RWPE2 (cell line): ENCODE measurements around the gene TMIE.

Experiments used
- ATAC-seq: fragments of 200-7000 bp; cut with Tn5 transposase; 3 replicates; pipeline ENCODE4 v1.9.1; 2021; ENCODE audit warnings: low read depth
- DNase-seq: peaks from one replicate; pipeline ENCODE4 v3.0.0-alpha.2; 2020; ENCODE audit warnings: low spot score
- H3K27ac ChIP-seq: fragments of 450-650 bp; 2 replicates; pipeline ENCODE4 v1.5.1; 2017; ENCODE audit warnings: mild to moderate bottlenecking; ENCODE audit not compliant: poor library complexity, severe bottlenecking
- H3K27me3 ChIP-seq: fragments of 250-450 bp; sonication (Bioruptor Pico); 2 replicates; pipeline ENCODE4 v1.5.1; 2021; ENCODE audit warnings: mild to moderate bottlenecking, moderate library complexity; ENCODE audit not compliant: insufficient read depth, poor library complexity, severe bottlenecking
- H3K36me3 ChIP-seq: fragments of 250-450 bp; sonication (Bioruptor Pico); 2 replicates; pipeline ENCODE4 v1.5.1; 2020; ENCODE audit warnings: low read depth, mild to moderate bottlenecking, moderate library complexity
- H3K4me1 ChIP-seq: fragments of 250-450 bp; sonication (Bioruptor Pico); 2 replicates; pipeline ENCODE4 v1.5.1; 2021; ENCODE audit warnings: mild to moderate bottlenecking, moderate library complexity; ENCODE audit not compliant: insufficient read depth, poor library complexity, severe bottlenecking
- H3K4me3 ChIP-seq: fragments of 250-450 bp; sonication (Bioruptor Pico); 2 replicates; pipeline ENCODE4 v1.5.1; 2021; ENCODE audit warnings: mild to moderate bottlenecking, moderate library complexity; ENCODE audit not compliant: severe bottlenecking
- H3K9me3 ChIP-seq: fragments of 250-450 bp; sonication (Bioruptor Pico); 2 replicates; pipeline ENCODE4 v1.5.1; 2021; ENCODE audit warnings: mild to moderate bottlenecking, moderate library complexity; ENCODE audit not compliant: severe bottlenecking
- CTCF ChIP-seq: fragments of 450-650 bp; IDR thresholded peaks from one replicate; pipeline ENCODE4 v1.5.1; 2017; ENCODE audit warnings: mild to moderate bottlenecking, moderate library complexity; ENCODE audit not compliant: poor library complexity, severe bottlenecking

The TMIE gene

GRCh38 chr3:46708401-46709156 lies 7.4 kb downstream of the TMIE start:
- ATAC-seq (no peak), DNase-seq (peak; percentile 23)
- no peak overlapping the region for H3K27ac ChIP-seq
- H3K27me3 ChIP-seq = no peaks in the 10 kb centered on the region
- no peaks in the 10 kb centered on the region for H3K9me3 ChIP-seq
- no peaks in the 10 kb centered on the region for H3K4me1 ChIP-seq
- no peak for TF ChIP-seq CTCF
- H3K36me3 ChIP-seq = no peaks in the 10 kb centered on the region
- no peak overlapping the region for H3K4me3 ChIP-seq

GRCh38 chr3:46709157-46709654 lies 8.0 kb downstream of the TMIE start:
- no peak for TF ChIP-seq CTCF
- Histone ChIP-seq H3K4me3 (no peak overlapping the region), H3K4me1 (peaks cover 3% of the 10 kb centered on the region), H3K27ac (no peak overlapping the region), H3K9me3 (no peaks in the 10 kb centered on the region), H3K36me3 (no peaks in the 10 kb centered on the region), H3K27me3 (no peaks in the 10 kb centered on the region)
- peak; percentile 42 for DNase-seq
- no peak for ATAC-seq

GRCh38 chr3:46709721-46710120 lies 8.5 kb downstream of the TMIE start:
- DNase-seq (peak; percentile 31), ATAC-seq (no peak)
- H3K9me3 ChIP-seq = no peaks in the 10 kb centered on the region
- no peak overlapping the region for H3K4me3 ChIP-seq
- no peak for TF ChIP-seq CTCF
- H3K4me1 ChIP-seq = peaks cover 3% of the 10 kb centered on the region
- no peaks in the 10 kb centered on the region for H3K36me3 ChIP-seq
- no peak overlapping the region for H3K27ac ChIP-seq
- H3K27me3 ChIP-seq = no peaks in the 10 kb centered on the region

GRCh38 chr3:46710229-46710628 lies 9.0 kb downstream of the TMIE start:
- Histone ChIP-seq H3K36me3 (no peaks in the 10 kb centered on the region), H3K4me3 (no peak overlapping the region), H3K27ac (no peak overlapping the region), H3K27me3 (no peaks in the 10 kb centered on the region), H3K4me1 (peaks cover 3% of the 10 kb centered on the region), H3K9me3 (no peaks in the 10 kb centered on the region)
- no peak for ATAC-seq
- no peak for TF ChIP-seq CTCF
- no peak for DNase-seq

GRCh38 chr3:46710671-46711295 lies 9.6 kb downstream of the TMIE start:
- ATAC-seq (no peak), DNase-seq (peak; percentile 19)
- Histone ChIP-seq H3K27ac (no peak overlapping the region), H3K27me3 (no peaks in the 10 kb centered on the region), H3K4me3 (no peak overlapping the region), H3K36me3 (no peaks in the 10 kb centered on the region), H3K9me3 (no peaks in the 10 kb centered on the region), H3K4me1 (peaks cover 3% of the 10 kb centered on the region)
- TF ChIP-seq CTCF = no peak
